Stomach (tissue), 9 donors: ENCODE measurements around the gene AATK. TPM values are rescaled to one million over a fixed set of nuclear protein-coding genes. Genes with fewer than 3 reads are reported as not detected.

Experiments
- DNase-seq, 2 donors: peaks; one replicate each; pipeline versions ENCODE4 v3.0.0 to v3.0.0-alpha.2; 2013 to 2019
- H3K27ac ChIP-seq, 5 donors: fragments of 200-600 bp in 4 of 5; sonication (generic) in 4 of 5; one replicate each; pipeline ENCODE4 v1.5.1; 2013 to 2019; ENCODE audit warnings: mild to moderate bottlenecking in 1 of 5, moderate library complexity in 1 of 5
- H3K27me3 ChIP-seq, 3 donors: fragments of 200-600 bp; sonication (generic); one replicate each; pipeline ENCODE4 v1.5.1; 2017 to 2019; ENCODE audit warnings: mixed run types in 1 of 3
- H3K36me3 ChIP-seq, 4 donors: fragments of 200-600 bp; sonication (generic); 1 replicate in 3 of 4; 2 replicates in 1 of 4; pipeline ENCODE4 v1.5.1; 2016 to 2019
- H3K4me1 ChIP-seq, 4 donors: fragments of 200-600 bp; sonication (generic); one replicate each; pipeline ENCODE4 v1.5.1; 2016 to 2019
- H3K4me3 ChIP-seq, 4 donors: fragments of 200-600 bp; sonication (generic) in 3 of 4; one replicate each; pipeline ENCODE4 v1.5.1; 2016 to 2019; ENCODE audit warnings: mild to moderate bottlenecking in 1 of 4
- H3K9me3 ChIP-seq, 4 donors: fragments of 200-600 bp; sonication (generic); one replicate each; pipeline ENCODE4 v1.5.1; 2016 to 2019
- EP300 ChIP-seq: sonication (generic); formaldehyde crosslinking; IDR thresholded peaks from one replicate; pipeline ENCODE4 v1.6.1; 2017; ENCODE audit warnings: antibody characterized with exemption
- POLR2A ChIP-seq, 4 donors: fragments of 450-650 bp; IDR thresholded peaks; one replicate each; pipeline ENCODE4 v1.6.1; 2016; ENCODE audit warnings: antibody characterized with exemption in 4 of 4, control low read depth in 2 of 4, mild to moderate bottlenecking in 1 of 4, moderate library complexity in 1 of 4
- POLR2AphosphoS5 ChIP-seq, 3 donors: sonication (generic); formaldehyde crosslinking; IDR thresholded peaks; one replicate each; pipeline ENCODE4 v1.6.1; 2016; ENCODE audit warnings: antibody characterized with exemption in 3 of 3
- WGBS, 5 donors: extraction: QIAGEN DNeasy Blood & Tissue Kit in 3 of 5; methylation state at CpG; one replicate each; pipeline versions ENCODE4 v1.1.5 to v1.1.7; 2013 to 2018; 5-methylcytosine and 5-hydroxymethylcytosine counted together
- intact Hi-C: fragments of 100-400 bp; cut with DNase I; formaldehyde crosslinking; loops from one replicate; pipeline ENCODE4 v1.15.1; 2023; ENCODE audit warnings: low total_unique reads
- polyA plus RNA-seq, 3 donors: library from polyadenylated mRNA; stranded (reverse); fragments of 200-250 nt; gene quantifications; one replicate each; pipeline ENCODE4 v1.2.3, GENCODE V29; 2013
- total RNA-seq, 5 donors: library from RNA; depleted of rRNA; stranded (reverse); fragments of >200 nt; gene quantifications; one replicate each; pipeline versions ENCODE4 v1.1.0 to v1.2.3, GENCODE V29; 2014 to 2016
- TF ChIP-seq, protein P1 (sequence below), 7 experiments: fragments of 450-650 bp in 4 of 7; fragments of 200-600 bp in 3 of 7; sonication (generic) in 3 of 7; IDR thresholded peaks; one replicate each; pipeline ENCODE4 v1.5.1; 2016 to 2019; ENCODE audit warnings: antibody characterized with exemption in 7 of 7, control low read depth in 2 of 7, mild to moderate bottlenecking in 1 of 7
- donor health status: healthy with polysubstance abuse.
- donor health status: Bipolar disorder and iron deficiency.
- donor health status: healthy.

AATK gene
- total and polyA plus RNA-seq, 8 donors: 0.87 to 31.7 (median 7.3) TPM

DNA sequence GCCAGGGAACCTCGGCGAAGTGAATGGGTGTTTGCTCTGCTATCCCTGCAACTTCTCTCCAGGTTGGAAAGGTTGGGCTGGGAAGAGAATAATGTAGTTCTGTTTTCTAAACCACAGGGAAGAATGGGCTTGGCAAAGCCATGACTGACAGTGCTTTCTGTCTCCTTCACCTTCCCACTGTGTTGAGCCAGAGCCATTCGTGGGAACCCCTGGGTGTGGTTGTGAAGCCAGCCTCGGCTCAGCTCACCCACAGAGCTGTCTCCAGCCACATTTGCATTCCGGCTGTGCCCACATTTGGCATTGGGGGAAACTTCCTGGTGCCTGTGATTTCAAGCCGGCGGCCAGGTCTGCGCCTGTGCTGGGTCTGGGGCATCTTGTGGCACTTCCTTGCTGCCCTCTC, 91.1 kb downstream of the AATK start:
- Histone ChIP-seq H3K4me3 (no peak overlapping the region), H3K4me1 (peaks cover 7 to 60% (median 42%) of the 10 kb centered on the region in 4 donors), H3K27ac (peak overlapping the region in 4 of 5 donors; percentile 2 to 30 (median 23)), H3K36me3 (peaks cover 0 to 55% (median 21%) of the 10 kb centered on the region in 4 donors), H3K9me3 (no peaks in the 10 kb centered on the region), H3K27me3 (no peaks in the 10 kb centered on the region)
- no peak for DNase-seq
- WGBS, 5 donors: 36 to 48% (median 39%) methylated on average over 8 of the region's 8 CpGs
- TF ChIP-seq EP300 (no peak), POLR2A (IDR thresholded peaks at IDR 0.05) (no peak), POLR2AphosphoS5 (IDR thresholded peaks at IDR 0.05) (no peak)
- TF ChIP-seq, protein P1, sequence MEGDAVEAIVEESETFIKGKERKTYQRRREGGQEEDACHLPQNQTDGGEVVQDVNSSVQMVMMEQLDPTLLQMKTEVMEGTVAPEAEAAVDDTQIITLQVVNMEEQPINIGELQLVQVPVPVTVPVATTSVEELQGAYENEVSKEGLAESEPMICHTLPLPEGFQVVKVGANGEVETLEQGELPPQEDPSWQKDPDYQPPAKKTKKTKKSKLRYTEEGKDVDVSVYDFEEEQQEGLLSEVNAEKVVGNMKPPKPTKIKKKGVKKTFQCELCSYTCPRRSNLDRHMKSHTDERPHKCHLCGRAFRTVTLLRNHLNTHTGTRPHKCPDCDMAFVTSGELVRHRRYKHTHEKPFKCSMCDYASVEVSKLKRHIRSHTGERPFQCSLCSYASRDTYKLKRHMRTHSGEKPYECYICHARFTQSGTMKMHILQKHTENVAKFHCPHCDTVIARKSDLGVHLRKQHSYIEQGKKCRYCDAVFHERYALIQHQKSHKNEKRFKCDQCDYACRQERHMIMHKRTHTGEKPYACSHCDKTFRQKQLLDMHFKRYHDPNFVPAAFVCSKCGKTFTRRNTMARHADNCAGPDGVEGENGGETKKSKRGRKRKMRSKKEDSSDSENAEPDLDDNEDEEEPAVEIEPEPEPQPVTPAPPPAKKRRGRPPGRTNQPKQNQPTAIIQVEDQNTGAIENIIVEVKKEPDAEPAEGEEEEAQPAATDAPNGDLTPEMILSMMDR (IDR thresholded peaks at IDR 0.05): no peak
- intact Hi-C loops: no loop called here

- intact Hi-C loops: no loop called here
- DNase-seq: no peak
- WGBS, 5 donors: 88 to 91% (median 90%) methylated on average over 42 of the region's 42 CpGs
- Histone ChIP-seq H3K36me3 (peaks cover 0 to 48% (median 19%) of the 10 kb centered on the region in 4 donors), H3K27me3 (no peaks in the 10 kb centered on the region), H3K27ac (peak overlapping the region in 2 of 5 donors; percentile 26 to 30), H3K4me1 (peaks cover 9 to 56% (median 44%) of the 10 kb centered on the region in 4 donors), H3K9me3 (no peaks in the 10 kb centered on the region), H3K4me3 (no peak overlapping the region)
- TF ChIP-seq POLR2AphosphoS5 (IDR thresholded peaks at IDR 0.05) (no peak), POLR2A (IDR thresholded peaks at IDR 0.05) (no peak), EP300 (no peak)
- TF ChIP-seq, protein P1 (IDR thresholded peaks at IDR 0.05): no peak
Measured at GRCh38 chr17:81073967-81074839, 91.8 kb downstream of the AATK start.

DNA sequence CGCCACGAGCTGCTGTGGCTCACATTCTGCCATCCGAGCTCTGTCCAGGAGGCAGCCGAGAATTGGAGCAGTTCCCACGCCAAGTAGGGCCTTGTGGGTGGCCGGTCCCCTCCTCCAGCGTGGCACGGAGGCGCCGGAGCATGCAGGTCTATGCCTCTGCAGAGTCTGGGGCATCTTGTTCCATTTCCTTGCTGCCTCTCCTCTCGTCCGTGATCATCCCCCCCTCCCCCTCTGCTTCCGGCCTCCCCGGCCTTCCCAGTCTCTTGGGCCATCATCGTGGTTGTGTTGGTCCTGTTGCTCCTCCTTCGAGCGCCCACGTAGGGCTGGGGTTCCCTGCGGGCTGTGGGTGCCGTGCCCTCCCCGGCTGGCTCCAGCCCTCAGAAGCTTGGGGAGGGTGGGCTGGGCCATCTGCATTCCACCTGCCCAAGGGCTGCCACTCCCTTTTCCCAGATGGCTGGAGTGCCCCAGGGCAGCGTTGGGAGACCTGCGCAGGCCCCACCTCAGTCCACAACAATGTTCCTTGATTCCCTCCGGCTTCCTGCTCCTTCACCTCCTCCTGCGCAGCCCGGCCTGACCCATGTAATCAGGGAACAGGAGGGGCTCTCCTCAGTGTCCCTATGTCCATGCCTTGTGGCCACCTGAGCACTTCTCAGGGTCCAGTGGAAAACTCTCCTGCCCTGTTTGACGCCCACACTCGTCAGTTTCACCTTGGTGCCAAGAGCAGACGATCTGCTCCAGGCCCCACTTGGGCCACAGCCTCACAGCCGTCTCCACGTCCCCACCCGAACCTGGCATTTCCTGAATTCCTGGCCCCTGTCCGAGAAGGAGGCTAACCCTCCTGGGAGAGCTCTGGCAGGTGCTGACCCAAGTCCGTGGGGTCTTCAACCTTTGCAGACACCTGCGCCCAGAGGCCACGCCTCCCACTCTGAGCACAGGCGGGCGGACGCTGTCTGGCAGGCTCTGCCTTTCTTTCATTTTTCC, 94.0 kb downstream of the AATK start:
- intact Hi-C loops: no loop called here
- Histone ChIP-seq H3K9me3 (no peaks in the 10 kb centered on the region), H3K4me3 (no peak overlapping the region), H3K36me3 (peaks cover 0 to 48% (median 22%) of the 10 kb centered on the region in 4 donors), H3K27ac (peak overlapping the region; percentile 71 to 78 (median 76)), H3K4me1 (peaks cover 31 to 77% (median 63%) of the 10 kb centered on the region in 4 donors), H3K27me3 (no peaks in the 10 kb centered on the region)
- peak; percentile 73 for DNase-seq
- TF ChIP-seq EP300: no peak
- TF ChIP-seq POLR2AphosphoS5 (IDR thresholded peaks at IDR 0.05): peak in 2 of 3 donors; percentile 1 to 18
- TF ChIP-seq, protein P1 (IDR thresholded peaks at IDR 0.05): no peak
- TF ChIP-seq POLR2A (IDR thresholded peaks at IDR 0.05): no peak
- 43 to 62% (median 55%) methylated on average over 35 to 39 of the region's 39 CpGs for WGBS, 5 donors
